HG03095 (cell line): ENCODE data around the gene ATXN7L3.

Source experiments
- ATAC-seq: cut with Tn5 transposase; IDR thresholded peaks from one replicate; pipeline ENCODE4 v1.9.1; 2021; ENCODE audit warnings: moderate library complexity; ENCODE audit not compliant: unreplicated experiment

ATXN7L3 gene

DNA sequence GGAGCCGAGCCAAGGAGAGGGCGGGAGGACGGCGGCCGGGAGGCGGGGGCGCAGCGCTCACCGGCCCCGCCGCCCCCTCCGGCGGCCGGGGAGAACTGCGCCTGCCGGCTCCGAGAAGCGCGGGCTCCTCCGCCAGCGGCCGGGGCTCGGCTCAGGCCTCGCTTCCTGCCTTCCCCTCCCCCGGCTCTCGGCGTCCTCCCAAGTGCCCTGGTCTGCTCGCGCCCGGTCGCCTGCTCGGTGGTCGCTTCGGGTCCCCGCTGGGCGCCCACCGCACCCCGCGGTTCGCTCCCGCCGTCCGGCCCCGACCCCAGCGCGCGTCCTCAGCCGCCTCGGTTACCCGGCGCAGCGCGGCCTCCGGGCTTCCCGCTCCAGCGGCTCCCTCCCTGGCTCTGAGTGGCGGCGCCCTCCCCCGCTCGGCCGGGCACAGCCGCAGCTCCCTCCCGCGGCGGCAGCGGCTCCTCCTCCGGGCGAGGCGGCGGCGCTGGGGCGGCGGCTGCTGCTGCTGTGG lies 19.5 kb upstream of the ATXN7L3 start:
- ATAC-seq: peak; percentile 31

DNA sequence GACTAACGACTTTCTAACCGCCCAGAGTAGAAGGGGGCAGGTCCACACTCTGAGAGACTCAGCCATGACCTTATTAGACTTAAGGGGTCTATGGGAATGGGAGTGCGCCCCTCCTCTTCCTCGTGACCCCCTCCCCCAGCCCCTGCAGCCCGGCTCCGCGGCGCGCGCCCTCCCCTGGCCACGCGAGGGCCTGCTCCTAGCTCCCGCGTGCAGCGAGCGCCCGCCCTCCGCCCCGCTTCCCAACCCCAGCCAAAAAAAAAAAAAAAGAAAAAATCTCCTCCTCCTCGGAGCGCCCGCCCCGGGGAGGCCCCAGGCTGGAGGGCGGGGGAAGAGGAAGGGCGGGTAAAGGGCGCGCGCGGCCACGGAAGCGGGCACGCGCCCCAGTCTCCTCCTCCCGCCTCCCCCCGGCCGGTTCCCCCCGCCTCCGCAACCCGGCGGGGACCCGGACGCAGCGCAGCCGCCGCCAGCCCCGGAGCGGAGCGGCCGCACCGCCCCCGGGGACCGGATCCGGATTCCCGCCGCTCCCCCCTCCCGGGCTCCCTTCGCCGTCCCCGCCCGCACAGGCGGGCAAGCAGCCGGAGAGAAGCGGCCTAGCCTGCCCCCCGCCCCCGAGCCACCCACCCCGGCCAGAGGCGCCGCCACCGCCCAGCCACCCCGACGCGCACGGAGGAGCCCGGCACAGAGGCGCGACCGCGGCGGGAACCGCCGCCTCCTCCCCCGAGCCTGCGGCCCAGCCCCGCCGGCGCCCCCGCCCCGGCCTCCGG lies 18.8 kb upstream of the ATXN7L3 start:
- no peak for ATAC-seq

DNA sequence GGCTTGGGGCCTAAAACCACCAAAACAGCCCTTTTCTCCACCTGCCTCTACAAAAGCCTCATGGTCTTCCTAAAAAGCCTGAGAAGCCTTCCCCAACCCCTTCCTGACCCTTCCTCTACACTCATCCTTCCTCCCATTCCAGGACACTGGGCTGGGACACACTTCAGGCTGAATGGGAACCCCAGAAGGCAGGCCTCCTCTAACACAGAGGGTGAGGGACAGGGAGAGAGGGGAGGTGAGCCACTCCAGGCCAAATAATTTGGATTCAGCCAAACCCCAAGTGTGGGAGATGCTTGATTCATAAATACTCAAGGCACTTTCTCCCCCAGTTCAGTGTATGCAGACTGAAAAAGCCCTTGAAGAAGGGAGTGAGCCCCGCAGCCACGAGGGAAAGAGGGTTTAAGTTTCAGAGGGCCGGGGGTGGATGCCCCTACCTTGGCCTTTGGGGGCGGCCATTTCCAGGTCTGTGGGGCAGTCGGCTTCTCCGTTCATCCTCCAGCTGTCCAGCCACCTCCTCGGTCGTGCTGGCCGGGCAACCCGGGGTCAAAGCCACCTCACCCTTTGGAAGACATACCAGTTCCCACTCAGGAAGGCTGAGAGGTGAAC lies 18.2 kb upstream of the ATXN7L3 start:
- ATAC-seq: no peak

DNA sequence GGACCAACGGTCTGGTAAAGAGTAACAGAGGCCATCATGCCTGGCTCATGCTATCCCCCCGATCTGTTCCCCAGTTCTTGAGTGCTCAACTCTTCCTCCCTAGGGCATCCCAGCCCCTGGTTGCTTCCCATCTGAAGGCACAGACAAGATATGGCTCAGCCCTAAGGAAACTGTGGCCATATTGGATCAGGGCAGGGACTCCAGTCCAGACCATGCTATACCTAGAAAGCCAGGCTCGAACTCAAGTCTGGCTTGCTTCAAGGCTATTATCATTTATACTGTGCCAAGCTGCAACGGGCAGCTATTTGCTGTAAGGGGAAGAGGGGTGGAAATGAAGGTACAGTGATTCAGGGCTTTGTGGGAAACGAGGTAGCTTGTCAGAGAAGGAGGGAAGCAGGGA lies 17.0 kb upstream of the ATXN7L3 start:
- ATAC-seq: no peak

- ATAC-seq: no peak
These were observed 16.5 kb upstream of the ATXN7L3 start for GRCh38 chr17:44216173-44216572.

- ATAC-seq: no peak
These were observed 15.2 kb upstream of the ATXN7L3 start for GRCh38 chr17:44214896-44215295.

GRCh38 chr17:44214230-44214494 lies 14.5 kb upstream of the ATXN7L3 start:
- no peak for ATAC-seq

DNA sequence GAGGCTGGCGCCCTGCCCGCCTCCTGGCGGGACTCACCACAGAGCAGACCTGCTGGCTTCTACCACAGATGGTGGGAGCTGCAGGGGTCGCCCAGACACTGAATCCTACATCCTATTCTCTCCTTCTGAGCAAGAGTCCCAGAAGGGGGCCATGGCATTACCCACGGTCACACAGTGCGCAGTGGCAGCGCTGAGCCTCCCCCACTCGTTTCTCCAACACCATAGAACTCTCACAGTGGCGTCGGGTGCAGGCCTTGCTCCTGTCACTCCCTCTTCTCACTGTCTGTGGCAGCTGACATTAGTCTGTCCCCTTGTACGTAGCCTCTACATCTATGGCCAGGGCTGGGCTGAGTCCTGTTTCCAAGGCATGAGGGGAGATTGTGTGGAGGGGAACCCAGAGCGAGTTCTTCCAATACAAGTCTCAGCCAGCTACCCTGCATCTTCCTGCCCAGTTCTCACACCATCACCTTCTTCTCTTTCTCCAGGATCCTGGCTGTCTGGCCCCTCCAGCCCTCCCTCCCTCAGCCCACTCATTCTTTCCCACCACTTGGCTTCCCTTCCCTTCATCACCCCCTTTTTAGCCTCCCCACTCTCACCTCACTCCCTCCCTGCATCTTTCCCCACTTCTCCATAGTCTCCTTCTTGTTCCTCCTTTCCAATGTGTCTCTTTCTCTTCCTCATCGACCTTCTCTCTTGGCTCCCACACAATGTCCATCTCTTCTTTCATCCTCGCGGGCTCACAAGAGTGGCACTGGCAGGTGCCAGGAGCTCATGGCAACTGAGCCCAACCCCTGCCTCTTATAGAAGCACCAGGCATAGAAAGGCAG lies 13.9 kb upstream of the ATXN7L3 start:
- no peak for ATAC-seq

- no peak for ATAC-seq
These were observed 13.1 kb upstream of the ATXN7L3 start for GRCh38 chr17:44212507-44213402.

DNA sequence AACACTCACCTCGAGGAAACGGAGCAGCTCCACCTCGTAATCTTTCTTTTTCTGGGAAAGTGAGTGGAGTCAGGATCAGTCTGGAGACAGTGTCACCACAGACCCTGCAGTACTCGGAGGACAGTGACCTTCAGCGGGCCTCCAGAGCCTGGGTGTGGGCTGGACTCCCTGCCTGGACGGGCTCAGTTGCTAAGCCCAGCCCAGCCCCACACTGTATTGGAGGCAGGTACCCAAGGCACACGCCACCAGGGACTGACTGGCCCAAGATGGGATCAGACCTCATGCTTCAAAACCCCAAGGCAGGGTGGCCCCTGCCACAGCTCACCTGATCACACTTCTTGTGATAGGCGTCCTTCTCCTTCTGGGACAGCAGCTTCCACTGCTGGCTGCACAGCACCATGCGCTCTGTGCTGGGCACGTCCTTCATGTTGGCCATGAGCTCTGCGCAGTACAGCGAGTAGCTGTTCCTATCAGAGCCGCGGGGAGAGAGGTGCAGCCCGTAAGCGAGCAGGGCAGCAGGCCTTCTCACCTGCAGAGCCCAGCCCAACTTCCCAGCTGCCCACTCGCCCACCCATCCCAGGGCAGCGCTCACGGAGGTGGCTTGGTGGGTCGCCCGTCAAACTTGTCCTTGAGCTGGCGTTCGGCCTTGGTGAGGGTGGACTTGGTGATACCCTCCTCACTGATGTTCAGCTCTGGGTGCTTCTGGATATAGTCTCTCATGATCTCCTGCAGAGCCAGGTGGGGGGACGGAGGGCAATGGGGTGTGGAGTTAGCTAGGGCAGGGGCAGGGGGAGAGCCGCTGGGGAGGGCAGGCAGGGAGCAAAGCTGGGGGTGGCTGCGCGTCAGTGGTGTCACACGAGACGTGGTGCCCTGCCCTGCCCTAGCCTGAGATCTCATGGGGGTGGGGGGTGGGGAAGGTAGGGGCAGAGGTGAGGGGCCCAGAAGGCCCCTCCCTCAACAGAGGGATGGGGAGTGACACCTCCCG lies 11.9 kb upstream of the ATXN7L3 start:
- no peak for ATAC-seq

DNA sequence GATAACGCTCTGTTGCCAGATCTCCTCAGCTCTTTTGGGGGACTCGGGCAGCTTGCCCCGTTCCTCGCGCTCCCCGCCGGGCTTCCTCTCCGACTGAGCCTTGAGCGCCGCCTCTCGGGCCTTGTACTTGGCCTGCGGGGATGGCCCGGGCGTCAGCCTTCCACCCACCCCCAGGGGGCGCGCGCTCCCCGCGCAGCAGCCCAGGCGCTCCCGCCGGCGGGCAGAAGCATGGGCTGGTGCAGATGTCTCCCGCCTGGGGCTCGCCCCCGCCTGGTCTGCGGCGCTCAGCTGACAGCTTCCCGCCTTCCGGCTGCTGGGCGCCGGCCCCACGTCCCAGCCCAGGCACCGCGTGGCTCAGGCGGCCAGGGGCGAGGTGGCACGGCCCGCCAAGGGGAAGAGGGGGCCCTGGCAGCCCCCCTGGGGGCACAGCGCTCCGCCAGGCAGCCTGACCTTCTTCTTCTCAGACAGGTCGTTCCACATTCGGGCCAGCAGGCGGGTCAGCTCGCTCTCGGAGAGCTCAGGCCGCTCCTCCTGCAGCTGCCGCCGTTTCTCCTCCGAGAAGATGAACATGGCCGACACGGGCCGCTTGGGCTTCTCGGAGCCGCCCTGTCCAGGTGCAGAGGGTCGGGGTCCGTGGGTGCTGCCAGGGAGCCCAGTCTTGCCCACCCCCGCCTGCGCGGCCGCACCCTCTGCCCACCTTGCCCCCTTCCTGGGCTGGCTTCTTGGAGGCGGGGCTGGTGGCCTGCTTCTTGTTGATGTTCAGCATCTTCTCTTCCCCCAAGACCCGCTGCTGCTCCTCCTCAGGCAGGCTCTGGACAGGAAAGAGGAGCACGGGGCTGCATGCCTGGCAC lies 10.9 kb upstream of the ATXN7L3 start:
- ATAC-seq: peak; percentile 65

GRCh38 chr17:44209786-44210341 lies 10.2 kb upstream of the ATXN7L3 start:
- ATAC-seq: no peak

DNA sequence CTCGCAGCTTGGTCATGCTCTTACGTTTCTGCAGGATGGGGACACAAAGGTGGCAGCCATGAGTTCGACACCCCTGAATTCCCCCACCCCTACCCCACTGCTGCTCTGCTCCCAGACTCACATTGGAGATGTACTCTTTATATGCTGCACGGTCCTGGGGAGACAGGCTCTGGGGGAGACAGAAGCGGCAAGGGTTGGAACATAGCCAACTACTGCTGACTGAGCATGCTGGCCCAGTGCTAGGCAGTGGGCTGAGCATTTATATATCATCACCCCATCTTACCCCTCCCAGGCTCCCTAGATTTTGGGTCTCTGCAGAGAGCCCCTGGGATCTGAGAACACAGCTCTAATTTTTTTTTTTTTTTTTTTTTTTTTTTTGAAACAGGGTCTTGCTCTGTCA lies 8.1 kb upstream of the ATXN7L3 start:
- no peak for ATAC-seq

DNA sequence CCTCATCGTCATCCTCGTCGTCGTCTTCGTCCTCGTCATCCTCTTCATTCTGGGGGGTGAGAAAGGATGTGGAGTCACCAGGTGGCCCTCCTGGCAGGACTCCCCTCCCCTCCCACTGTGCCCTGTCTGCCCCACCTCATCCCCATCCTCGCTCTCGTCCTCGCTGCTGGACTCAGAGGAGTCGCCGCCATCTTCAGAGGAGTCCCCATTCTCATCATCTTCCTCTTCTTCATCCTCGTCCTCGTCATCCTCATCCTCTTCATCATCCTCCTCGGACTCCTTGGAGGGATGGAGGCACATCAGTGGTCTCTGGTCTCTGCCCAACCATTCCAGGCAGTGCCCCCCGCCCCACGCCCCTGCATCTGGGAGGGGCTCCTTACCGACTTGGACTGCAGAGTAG lies 7.6 kb upstream of the ATXN7L3 start:
- ATAC-seq: no peak

- no peak for ATAC-seq
These were observed 7.1 kb upstream of the ATXN7L3 start for GRCh38 chr17:44206825-44207155.

GRCh38 chr17:44205962-44206824 lies 6.5 kb upstream of the ATXN7L3 start:
- ATAC-seq: no peak

DNA sequence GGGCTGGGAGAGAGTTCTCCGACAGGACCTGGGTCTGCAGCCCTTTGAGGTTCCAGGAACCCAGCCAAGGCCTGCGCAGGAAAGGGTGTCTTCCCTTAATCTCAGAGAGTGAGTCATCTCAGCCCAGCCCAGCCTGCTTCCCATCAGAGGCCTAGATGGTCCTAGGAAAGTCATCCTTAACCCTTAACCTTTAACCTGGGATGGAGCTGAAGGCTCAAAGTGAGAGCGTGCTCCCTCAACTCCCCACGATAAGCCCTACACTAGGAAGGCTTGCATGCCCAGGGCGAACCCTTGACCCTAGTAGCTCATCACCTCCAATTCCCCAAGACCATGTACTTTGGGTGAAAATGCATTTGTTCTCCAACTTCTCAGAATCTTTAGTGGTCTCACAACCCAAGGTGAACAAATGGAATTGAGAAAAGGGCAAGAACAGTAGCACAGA lies 4.8 kb upstream of the ATXN7L3 start:
- ATAC-seq: no peak
